Activated CD8-positive, alpha-beta T cell treated with anti-CD3 and anti-CD28 coated beads, Interleukin-2, amount 10 ng/mL, durations not matched to agents 7 days and 5 days (primary cell): ENCODE results near the gene MAEA. TPM values are rescaled to one million over a fixed set of nuclear protein-coding genes. Genes with fewer than 3 reads are reported as not detected.

ENCODE experiments used
- ATAC-seq: fragments of 150-1000 bp; cut with Tn5 transposase; one replicate; pipeline ENCODE4 v1.10.0; 2021; ENCODE audit warnings: moderate library complexity
- CTCF ChIA-PET: fragments of 350-600 bp; sonication (Branson Sonifier 250); formaldehyde crosslinking; loops from one replicate; lab custom pipeline; 2021; ENCODE audit warnings: antibody characterized with exemption; lab: Charles Lee
- POLR2A ChIA-PET: fragments of 350-600 bp; sonication (Branson Sonifier 250); formaldehyde crosslinking; loops from one replicate; lab custom pipeline; 2021; ENCODE audit warnings: antibody characterized with exemption; lab: Charles Lee
- DNase-seq: peaks from one replicate; pipeline ENCODE4 v3.0.0-alpha.2; 2020
- H3K27ac Mint-ChIP-seq: one replicate; pipeline ENCODE4 v1.8.0; 2021; ENCODE audit warnings: mild to moderate bottlenecking, mixed read lengths
- H3K27me3 Mint-ChIP-seq: one replicate; pipeline ENCODE4 v1.8.0; 2021; ENCODE audit warnings: low read depth, mixed read lengths
- H3K36me3 Mint-ChIP-seq: one replicate; pipeline ENCODE4 v1.8.0; 2021; ENCODE audit warnings: low read depth, mixed read lengths
- H3K4me1 Mint-ChIP-seq: one replicate; pipeline ENCODE4 v1.8.0; 2021; ENCODE audit warnings: low read depth, mixed read lengths
- H3K4me3 Mint-ChIP-seq: one replicate; pipeline ENCODE4 v1.8.0; 2021; ENCODE audit warnings: mild to moderate bottlenecking, mixed read lengths
- H3K9me3 Mint-ChIP-seq: one replicate; pipeline ENCODE4 v1.8.0; 2022; ENCODE audit warnings: mixed read lengths; ENCODE audit not compliant: insufficient read depth
- total RNA-seq, 2 experiments: library from RNA; stranded (reverse); gene quantifications; one replicate each; pipeline ENCODE4 v1.2.3, GENCODE V29; 2021

The MAEA gene
- total RNA-seq, 2 experiments from 2014 or later: 60.3 to 65.1 TPM

GRCh38 chr4:1360423-1361283 lies 71.0 kb downstream of the MAEA start:
- Mint-ChIP-seq H3K27ac (no peak overlapping the region), H3K27me3 (no peaks in the 10 kb centered on the region), H3K4me3 (no peak overlapping the region), H3K4me1 (no peaks in the 10 kb centered on the region), H3K9me3 (no peaks in the 10 kb centered on the region), H3K36me3 (no peaks in the 10 kb centered on the region)
- CTCF ChIA-PET: interaction anchor here (0.6 to 1.0 kb wide), 2 partner anchors 8 to 142 kb away, joined by 3 to 4 read pairs; no protein-coding TSS in a partner anchor
- ATAC-seq (no peak), DNase-seq (no peak)
- POLR2A ChIA-PET: interaction anchor here (1.0 kb wide), 1 partner anchor 110 kb away, joined by 3 read pairs; no protein-coding TSS in a partner anchor

DNA sequence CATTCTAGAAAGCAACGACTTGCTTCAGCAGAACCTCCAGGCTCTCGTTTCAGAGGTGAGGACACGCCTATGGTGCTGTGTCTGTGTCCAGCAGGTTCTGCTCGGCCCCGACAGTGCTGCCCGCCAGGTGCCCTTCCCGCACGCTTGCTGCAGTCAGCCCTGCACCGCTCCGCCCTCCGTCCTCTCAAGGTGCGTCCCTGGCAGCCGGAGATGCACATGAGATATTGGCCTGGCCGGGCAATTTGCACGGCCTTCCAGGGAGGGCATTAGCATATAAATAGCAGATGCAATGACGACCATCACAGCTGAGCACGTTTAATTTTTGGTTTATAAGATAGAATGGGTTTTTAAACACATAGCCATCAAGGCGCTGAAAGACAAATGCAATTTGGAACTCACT lies 71.7 kb downstream of the MAEA start:
- no peak for DNase-seq
- Mint-ChIP-seq H3K27me3 (no peaks in the 10 kb centered on the region), H3K4me1 (no peaks in the 10 kb centered on the region), H3K4me3 (no peak overlapping the region), H3K9me3 (no peaks in the 10 kb centered on the region), H3K36me3 (no peaks in the 10 kb centered on the region), H3K27ac (no peak overlapping the region)
- no peak for ATAC-seq
- CTCF ChIA-PET: no interaction called here
- POLR2A ChIA-PET: interaction anchor here (1.0 kb wide), 1 partner anchor 111 kb away, joined by 3 read pairs; no protein-coding TSS in a partner anchor

- CTCF ChIA-PET: no interaction called here
Measured at GRCh38 chr4:1362046-1362445, 72.4 kb downstream of the MAEA start.

GRCh38 chr4:1362521-1362920 lies 72.8 kb downstream of the MAEA start:
- DNase-seq: no peak
- no peaks in the 10 kb centered on the region for H3K9me3 Mint-ChIP-seq
- no peak overlapping the region for H3K27ac Mint-ChIP-seq
- CTCF ChIA-PET: no interaction called here
- H3K27me3 Mint-ChIP-seq: no peaks in the 10 kb centered on the region
- POLR2A ChIA-PET: no interaction called here
- H3K4me3 Mint-ChIP-seq: no peak overlapping the region
- no peaks in the 10 kb centered on the region for H3K4me1 Mint-ChIP-seq
- no peaks in the 10 kb centered on the region for H3K36me3 Mint-ChIP-seq
- no peak for ATAC-seq

More at GRCh38 chr4:1362046-1362445, 72.4 kb downstream of the MAEA start:
- H3K36me3 Mint-ChIP-seq: no peaks in the 10 kb centered on the region
- ATAC-seq (no peak), DNase-seq (no peak)
- H3K27me3 Mint-ChIP-seq: no peaks in the 10 kb centered on the region
- no peak overlapping the region for H3K4me3 Mint-ChIP-seq
- H3K9me3 Mint-ChIP-seq: no peaks in the 10 kb centered on the region
- POLR2A ChIA-PET: no interaction called here
- no peaks in the 10 kb centered on the region for H3K4me1 Mint-ChIP-seq
- no peak overlapping the region for H3K27ac Mint-ChIP-seq

DNA sequence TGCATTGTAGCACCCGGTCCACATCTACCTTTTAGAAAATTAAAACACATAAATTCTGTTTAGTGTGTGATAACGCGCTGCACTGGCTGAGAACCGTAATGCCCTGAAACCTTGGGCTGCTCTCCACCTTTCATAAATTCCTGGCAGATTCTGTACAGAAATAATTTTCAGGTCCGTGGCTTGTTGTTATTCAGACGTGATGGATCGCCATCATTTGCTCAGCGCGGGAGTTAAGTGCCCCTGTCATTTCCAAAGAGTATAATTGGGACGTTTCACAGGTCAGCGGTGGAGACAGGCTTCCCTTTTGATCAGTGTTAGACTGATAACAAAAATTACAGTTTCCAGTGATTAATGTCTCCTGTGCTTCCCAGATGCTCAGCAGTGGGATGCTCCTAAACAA lies 73.8 kb downstream of the MAEA start:
- Mint-ChIP-seq H3K4me3 (no peak overlapping the region), H3K9me3 (no peaks in the 10 kb centered on the region), H3K4me1 (no peaks in the 10 kb centered on the region), H3K36me3 (no peaks in the 10 kb centered on the region), H3K27me3 (no peaks in the 10 kb centered on the region), H3K27ac (no peak overlapping the region)
- POLR2A ChIA-PET: no interaction called here
- CTCF ChIA-PET: no interaction called here
- DNase-seq (no peak), ATAC-seq (no peak)

DNA sequence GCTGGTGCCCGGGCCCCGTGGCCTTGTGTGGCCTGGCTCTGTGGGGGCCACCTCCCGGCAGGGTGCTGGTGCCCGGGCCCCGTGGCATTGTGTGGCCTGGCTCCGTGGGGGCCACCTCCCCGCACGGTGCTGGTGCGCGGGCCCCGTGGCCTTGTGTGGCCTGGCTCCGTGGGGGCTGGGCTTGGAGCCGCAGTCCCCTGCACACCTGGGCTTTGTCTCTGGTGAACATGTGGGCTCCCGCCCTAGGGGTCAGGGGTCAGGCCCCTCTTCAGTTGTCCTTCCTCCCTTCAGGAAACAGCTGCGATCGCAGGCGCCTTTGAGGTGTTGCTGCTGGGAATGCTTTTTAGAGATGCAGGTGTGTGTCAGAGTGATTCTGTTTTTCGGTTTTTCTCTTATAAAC lies 74.5 kb downstream of the MAEA start:
- POLR2A ChIA-PET: no interaction called here
- no peaks in the 10 kb centered on the region for H3K27me3 Mint-ChIP-seq
- H3K27ac Mint-ChIP-seq: no peak overlapping the region
- H3K36me3 Mint-ChIP-seq: no peaks in the 10 kb centered on the region
- ATAC-seq (no peak), DNase-seq (no peak)
- no peaks in the 10 kb centered on the region for H3K9me3 Mint-ChIP-seq
- H3K4me3 Mint-ChIP-seq: no peak overlapping the region
- CTCF ChIA-PET: no interaction called here
- H3K4me1 Mint-ChIP-seq: no peaks in the 10 kb centered on the region

- H3K27ac Mint-ChIP-seq: no peak overlapping the region
- H3K27me3 Mint-ChIP-seq: no peaks in the 10 kb centered on the region
- ChIA-PET CTCF (no interaction called here), POLR2A (no interaction called here)
- DNase-seq: no peak
- H3K4me1 Mint-ChIP-seq: no peaks in the 10 kb centered on the region
- no peaks in the 10 kb centered on the region for H3K9me3 Mint-ChIP-seq
- no peak for ATAC-seq
- H3K4me3 Mint-ChIP-seq: no peak overlapping the region
- no peaks in the 10 kb centered on the region for H3K36me3 Mint-ChIP-seq
Measured at GRCh38 chr4:1364748-1365147, 75.1 kb downstream of the MAEA start.

GRCh38 chr4:1365271-1366178 lies 75.8 kb downstream of the MAEA start:
- CTCF ChIA-PET: no interaction called here
- Mint-ChIP-seq H3K9me3 (no peaks in the 10 kb centered on the region), H3K27me3 (no peaks in the 10 kb centered on the region), H3K4me3 (no peak overlapping the region), H3K36me3 (no peaks in the 10 kb centered on the region), H3K27ac (no peak overlapping the region), H3K4me1 (no peaks in the 10 kb centered on the region)
- POLR2A ChIA-PET: no interaction called here
- no peak for ATAC-seq
- DNase-seq: no peak

DNA sequence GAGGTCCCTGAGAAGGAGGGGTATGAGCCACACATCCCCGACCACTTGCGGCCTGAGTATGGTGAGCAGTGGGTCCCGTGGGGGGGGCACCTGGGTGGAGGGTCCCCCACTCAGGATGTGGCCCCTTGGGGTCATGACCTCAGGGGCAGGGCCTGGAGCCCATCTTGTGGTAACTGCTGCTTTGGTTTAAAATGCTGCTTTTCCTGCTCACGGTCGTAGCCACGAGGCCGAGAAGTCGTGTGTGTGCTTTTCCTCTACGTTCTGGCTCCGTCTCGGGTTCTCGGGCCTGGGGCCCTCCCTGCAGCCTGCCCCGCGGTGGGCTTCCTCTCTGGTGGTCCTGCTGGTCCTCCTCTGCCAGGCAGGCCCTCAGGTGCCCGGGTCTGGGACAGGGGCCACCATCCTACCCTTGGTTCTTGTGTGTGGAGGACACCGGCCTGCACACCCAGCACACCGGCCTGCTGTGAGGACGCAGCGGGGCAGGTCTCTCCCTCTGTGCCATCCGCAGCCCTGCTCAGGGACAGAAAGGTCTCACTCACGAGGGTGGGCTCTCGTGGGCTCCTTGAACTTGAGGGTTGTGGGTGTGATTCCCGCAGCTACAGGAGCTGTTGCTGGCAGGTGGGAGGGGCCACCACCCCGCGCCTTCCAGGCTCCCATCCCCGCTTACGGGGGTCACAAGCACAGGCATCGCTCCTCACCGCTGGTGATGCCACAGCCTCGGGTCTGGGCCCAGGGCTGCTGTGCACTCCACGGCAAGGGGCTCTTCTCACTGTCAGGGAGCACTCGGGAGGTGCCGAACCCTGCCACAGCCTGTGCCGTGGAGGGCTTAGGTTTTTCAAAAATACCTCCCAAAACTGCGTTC lies 76.9 kb downstream of the MAEA start:
- ChIA-PET POLR2A (no interaction called here), CTCF (no interaction called here)
- H3K9me3 Mint-ChIP-seq: no peaks in the 10 kb centered on the region
- no peaks in the 10 kb centered on the region for H3K4me1 Mint-ChIP-seq
- ATAC-seq (no peak), DNase-seq (no peak)
- no peaks in the 10 kb centered on the region for H3K27me3 Mint-ChIP-seq
- no peak overlapping the region for H3K4me3 Mint-ChIP-seq
- no peak overlapping the region for H3K27ac Mint-ChIP-seq
- no peaks in the 10 kb centered on the region for H3K36me3 Mint-ChIP-seq

- H3K4me3 Mint-ChIP-seq: no peak overlapping the region
- ChIA-PET CTCF (no interaction called here), POLR2A (no interaction called here)
- no peak for DNase-seq
- H3K27ac Mint-ChIP-seq: no peak overlapping the region
- H3K9me3 Mint-ChIP-seq: no peaks in the 10 kb centered on the region
- no peaks in the 10 kb centered on the region for H3K4me1 Mint-ChIP-seq
- H3K36me3 Mint-ChIP-seq: no peaks in the 10 kb centered on the region
- no peak for ATAC-seq
- H3K27me3 Mint-ChIP-seq: no peaks in the 10 kb centered on the region
Measured at GRCh38 chr4:1367230-1367935, 77.7 kb downstream of the MAEA start.

DNA sequence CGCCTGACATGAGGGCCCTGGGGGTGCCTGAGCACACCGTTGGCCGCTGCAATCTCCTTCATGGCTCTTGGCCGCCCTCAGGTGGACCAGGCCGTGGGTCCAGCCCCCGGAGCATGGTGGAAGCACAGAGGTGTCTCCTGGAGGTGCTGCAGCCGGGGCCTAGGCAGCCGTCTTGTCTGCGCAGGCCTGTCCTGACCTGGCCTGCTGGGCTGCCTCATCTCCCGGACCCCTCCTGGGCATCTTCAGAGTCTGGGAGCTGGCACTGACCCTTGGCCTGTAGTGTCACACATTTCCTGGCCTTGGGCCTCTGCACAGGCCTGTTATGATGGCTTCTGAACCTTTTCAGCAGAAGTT lies 78.2 kb downstream of the MAEA start:
- Mint-ChIP-seq H3K27ac (no peak overlapping the region), H3K36me3 (no peaks in the 10 kb centered on the region), H3K27me3 (no peaks in the 10 kb centered on the region), H3K4me1 (no peaks in the 10 kb centered on the region), H3K9me3 (no peaks in the 10 kb centered on the region), H3K4me3 (no peak overlapping the region)
- no peak for DNase-seq
- no peak for ATAC-seq
- CTCF ChIA-PET: no interaction called here
- POLR2A ChIA-PET: no interaction called here
